ENCODE measurements around the gene NPAS1.

NPAS1 gene

DNA sequence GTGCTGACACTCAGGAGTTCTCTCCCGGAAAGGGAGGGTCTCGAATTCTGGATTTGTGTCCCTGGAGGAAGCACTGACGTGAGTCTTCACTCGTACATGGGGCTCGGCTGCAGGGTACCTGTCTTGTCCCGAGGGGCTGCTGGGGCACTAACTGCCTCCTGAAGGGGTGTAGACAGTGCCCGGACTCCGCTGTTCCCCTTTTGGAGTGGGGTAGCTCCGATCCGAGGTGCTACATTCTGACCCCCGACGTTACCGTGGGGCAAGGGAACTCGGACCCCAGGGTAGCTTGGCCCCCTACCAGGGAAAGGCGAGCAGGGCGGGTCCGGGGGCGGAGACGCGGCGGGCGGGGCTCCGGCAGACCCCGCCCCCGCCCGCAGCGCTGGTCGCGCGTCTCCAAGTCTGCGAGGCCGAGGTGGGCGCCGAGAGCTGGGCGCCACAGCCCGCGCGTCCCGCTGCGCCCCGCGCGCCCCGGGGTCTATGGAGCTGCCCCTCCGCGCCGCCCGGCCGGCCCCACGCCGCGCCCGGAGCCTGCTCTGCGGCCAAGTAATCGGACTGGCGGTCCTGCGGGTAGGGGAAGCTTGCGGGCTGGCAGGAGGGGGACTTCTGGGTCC lies at the start of gene NPAS1:
Gene NPAS1 (plus strand): TSS at position 407 of the 611 bp plus-strand sequence. CDS start 1,211 bp downstream, outside the sequence.
- DNase-seq: no peak

GRCh38 chr19:46970815-46971214 lies 48.8 kb upstream of the NPAS1 start:
- DNase-seq: no peak

DNA sequence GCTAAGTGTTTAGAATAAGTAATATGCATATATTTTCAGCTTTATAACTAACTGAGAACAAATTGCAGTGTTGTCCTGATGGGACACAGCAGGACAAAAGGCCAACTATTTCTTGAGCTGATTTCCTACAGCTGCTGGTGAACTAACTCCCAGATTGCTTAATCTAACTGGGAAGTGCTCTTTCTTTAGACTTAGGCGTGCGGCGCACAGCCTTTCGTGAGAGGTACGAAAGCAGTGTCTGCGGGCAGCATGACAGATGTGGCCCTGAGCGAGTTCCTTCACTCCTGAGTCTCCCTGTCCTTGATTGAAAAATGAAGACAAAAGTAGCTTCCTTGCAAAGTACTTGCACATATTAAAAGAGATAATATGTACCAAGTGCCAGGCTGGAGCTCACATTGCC lies 47.3 kb upstream of the NPAS1 start:
- DNase-seq: no peak

DNA sequence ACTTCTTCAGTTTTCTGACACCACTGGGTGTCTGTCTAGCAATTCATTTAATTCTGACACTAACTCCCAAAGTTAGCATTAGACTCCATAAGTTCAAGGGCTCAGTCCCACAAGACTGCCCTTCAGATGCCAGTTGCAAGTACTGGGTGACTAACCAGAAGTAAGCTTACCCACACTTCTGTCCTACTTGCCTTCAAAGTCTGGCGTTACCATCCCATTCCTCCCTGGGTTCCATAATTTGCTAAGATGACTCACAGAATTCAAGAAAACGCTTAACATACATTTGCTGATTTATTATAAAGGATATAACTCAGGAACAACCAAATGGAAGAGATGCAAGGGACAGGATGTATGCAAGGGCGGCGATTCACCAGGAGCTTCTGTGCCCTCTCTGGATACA lies 45.5 kb upstream of the NPAS1 start:
- DNase-seq: no peak

DNA sequence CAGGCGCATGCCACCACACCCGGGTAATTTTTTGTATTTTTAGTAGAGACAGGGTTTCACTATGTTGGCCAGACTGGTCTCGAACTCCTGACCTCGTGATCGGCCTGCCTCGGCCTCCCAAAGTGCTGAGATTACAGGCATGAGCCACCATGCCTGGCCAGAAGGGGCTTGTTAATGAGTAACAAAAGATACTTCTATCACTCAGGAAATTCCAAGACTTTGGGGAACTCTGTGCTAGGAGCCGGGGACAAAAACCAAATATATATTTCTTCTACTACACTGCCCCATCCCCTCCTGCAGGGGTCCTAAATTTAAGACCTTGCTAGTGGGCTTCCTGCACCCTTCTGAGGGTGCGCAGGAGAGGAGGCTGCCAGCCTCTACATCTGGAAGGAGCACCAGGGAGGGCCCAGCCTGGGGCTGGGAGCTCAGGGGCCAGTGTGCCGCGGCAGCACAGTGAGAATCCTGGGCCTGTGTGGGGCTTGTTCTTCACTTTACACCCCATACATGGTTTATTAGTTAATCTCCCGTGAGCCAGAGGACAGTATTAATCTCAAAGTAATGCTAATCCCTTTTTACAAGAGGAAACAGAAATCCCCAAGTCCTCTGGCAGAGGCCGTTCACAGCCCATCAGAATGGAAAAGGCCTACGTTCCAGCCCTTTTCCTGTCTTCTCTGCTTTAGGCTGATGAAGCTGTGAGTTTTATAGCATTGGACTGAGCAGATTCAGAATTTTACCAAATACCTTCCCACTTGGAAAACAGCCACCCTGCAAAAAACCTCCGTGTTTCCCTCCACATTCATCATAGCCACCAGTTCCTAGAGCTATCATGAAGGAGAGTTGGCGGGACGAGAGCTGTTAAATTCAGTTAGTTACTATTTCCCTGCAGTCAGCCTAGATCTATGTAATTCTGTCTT lies 44.4 kb upstream of the NPAS1 start:
- DNase-seq: no peak

DNA sequence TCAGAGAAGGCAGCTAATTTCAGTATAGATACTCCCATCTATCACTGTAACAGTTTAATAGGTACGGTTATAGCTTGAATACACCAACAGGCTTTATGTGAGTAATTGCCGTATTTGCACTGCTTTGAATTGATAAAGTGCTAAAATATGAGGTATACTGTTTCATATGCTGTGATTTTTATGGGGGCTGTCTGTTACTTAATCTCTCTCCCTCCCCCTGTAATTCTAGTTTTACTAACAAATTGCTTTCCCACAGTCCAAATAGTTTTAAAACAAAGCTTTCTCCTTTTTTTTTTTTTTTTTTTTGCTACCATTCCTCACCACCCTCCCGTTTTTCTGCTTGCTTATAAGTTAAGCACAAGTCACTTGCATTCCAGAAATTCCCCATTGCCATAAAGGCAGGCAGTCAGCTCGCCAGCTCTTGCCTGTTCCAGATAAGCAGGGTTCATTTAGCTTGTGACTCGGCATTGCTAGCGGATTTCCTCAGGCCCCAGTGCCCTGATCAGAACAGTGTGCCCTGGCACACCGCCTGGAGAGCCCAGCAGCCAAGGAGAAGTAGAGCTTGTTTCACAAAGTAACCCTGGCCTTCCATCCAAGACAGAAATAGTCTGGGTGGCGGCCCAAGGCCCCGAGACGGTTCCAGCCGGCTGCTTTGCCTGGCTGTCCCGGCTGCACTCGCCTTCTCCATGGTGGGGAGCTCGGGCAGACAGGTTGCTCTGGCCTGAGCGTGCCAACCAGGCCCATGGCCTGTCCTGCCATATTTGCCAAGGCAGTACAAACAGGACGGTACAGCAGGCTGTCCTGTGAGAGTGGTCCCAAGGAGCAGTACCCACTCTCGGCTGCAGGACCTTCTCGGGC lies 43.5 kb upstream of the NPAS1 start:
- DNase-seq: no peak

DNA sequence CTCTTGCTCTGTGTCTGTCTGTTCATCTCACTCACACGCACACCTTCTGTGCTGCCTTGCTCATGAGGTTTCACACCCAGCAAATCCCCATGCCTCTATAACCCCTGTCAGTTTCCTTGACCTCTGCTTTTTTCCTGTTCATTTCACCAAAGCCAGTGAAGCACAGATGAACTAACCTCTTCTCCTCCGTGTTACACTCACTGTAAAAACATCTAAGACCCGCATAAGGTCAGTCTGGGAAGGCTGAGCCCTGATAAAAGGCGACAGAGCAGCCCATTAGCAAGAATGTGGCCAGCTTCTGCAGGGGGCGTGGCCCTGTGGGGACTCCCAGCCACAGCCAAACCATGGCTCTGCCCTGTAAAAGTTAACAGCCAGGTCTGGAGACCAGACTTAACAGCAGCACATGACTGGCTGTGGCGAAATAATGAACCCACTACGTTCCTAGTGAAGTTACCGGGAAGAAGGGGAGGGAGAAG lies 42.8 kb upstream of the NPAS1 start:
- no peak for DNase-seq

GRCh38 chr19:46977548-46977947 lies 42.1 kb upstream of the NPAS1 start:
- DNase-seq: no peak

- DNase-seq: no peak
These were observed 41.3 kb upstream of the NPAS1 start for GRCh38 chr19:46978171-46978869.

DNA sequence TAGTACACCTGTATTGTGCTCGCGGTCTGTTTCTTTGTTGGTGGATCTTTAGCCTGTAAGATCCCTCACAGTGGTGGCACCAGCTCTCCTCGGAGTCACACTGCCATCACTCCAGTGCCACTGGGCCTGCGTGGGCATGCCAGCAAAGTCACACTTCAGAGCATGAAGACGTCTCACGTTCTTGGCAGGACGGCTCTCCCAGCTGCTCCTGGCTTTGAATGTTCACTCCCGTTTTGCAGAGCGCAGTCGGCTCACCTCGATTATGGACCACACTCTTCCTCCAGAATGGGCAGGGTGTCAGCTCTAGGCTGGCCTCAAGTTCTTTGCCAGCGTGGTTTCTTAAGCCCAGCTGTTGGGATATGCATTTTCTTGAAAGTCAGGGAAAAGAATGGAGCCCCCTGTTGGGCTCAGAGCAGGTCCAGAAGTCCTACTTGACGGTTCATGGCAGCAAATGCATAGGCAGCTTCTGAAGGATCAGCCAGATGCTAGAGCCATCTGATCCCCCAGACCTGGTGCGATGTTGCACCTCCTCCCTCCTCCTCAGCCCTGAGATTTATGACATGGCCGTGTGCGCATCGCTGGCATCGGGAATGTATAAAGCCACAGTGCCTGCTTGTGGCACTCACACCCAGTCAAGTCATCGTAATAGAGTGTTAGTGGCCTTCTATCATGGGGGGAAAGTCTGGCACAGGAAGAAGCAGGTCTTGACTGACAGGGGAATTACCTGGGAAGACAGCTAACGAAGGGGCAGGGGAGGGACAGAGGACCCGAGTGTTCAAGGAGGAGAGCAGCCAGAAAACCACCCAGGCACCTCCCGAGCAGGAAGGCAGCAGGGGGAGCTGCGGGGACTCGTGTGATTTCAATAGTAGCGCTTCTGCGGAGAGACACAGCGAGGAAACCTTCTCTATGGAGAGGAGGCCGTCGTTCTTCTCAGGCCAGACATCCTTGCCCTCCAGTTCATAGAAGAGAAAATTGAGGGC lies 40.2 kb upstream of the NPAS1 start:
- DNase-seq: peak; percentile 83

GRCh38 chr19:46980761-46981160 lies 38.9 kb upstream of the NPAS1 start:
- no peak for DNase-seq

GRCh38 chr19:46981286-46981945 lies 38.2 kb upstream of the NPAS1 start:
- no peak for DNase-seq

DNA sequence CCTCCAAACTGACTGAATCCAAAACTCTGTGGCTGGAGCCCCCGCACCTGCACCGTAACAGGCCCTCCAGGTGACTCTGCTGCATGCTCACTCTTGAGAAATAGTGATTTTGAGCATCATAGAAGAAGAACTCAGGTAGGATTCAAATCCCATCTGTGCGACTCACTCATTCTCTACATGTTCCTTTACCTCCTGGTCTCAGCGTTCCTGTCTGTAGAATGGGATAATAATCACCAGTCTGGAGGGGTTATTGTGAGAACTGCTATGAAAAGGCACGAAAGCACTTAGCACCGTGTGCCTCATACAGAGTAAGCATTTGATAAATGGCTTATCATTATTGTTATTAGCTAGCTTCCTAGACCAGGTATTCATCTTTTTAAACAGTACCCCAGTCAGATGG lies 36.5 kb upstream of the NPAS1 start:
- no peak for DNase-seq

GRCh38 chr19:46984077-46985010 lies 35.3 kb upstream of the NPAS1 start:
- DNase-seq: no peak

DNA sequence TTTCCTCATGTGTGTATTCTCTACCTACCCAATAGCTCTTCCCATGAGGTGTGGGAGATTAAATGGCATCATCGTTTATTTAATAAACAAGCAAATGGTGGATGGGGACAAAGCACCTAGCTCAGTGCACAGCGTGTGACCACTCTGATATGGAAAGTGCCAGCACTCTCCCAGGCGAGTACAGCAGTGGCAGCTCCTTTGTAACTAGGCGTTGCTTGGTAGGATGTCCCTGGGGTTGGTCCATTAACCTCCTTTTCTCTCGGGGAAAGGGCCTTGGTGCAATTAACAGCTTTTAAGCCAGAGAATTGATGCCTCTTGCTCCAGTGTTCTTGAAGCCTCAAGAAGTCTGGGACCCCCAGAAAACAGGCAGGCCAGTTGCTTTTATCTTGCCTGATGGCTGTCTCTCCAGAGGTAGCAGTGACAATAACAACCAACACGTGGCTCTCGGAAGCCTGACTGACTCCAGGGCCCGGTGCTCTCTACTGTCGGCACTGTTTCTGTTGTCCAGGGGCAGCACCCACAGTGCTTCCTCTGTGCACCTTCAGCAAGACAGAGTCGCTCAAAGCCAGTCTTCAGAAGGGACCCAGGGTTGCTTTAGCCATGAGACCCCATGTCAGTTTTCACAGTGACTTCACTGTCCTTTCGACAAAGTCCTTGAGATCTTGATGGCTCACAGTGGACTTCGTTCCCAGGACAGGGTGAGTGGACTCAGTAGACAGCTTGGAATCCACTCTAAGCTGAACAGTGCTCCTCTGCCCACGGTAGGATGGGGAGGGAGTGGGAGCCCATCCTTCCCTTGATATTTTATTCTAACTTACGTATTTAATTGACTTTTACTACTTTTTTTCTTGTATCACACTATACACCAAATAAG lies 33.9 kb upstream of the NPAS1 start:
- no peak for DNase-seq

GRCh38 chr19:46988614-46989230 lies 30.9 kb upstream of the NPAS1 start:
- DNase-seq: no peak

DNA sequence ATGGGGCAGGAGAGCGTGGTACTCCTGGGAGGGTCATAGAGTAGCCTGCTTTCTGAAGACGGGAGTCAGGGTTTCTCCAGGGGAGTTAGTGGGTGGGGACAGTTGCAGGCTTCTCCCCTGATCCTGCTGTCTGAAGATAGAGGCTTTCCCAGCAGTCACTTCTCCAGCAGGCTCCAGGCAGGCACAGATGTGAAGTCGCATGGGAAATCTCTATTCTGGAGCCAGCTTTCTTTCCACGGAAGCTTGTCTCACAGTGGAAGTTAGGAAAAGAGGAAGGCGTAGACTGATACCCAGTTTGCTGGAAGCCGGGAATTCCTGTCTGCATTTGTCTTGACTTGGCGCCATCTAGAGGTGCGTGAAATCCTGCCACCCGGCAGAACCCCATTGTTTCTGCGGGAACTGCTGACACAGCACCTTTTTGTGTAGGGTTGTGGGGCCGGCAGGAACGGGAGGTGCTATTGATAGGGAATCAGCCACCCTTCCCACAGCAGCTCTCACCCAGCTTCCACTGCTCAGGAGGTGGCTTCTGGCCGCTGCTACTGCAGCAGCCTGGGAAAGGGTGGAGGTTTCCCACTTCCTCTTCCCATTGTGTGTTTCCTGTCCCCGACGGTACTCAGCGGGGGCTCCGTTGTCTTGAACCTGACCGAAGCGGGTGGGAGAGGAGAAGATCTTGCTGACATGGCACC lies 28.5 kb upstream of the NPAS1 start:
- peak; percentile 62 for DNase-seq

Measured in NCI-H2171 (cell line).